WTC11 (cell line): ENCODE results near the gene SLC38A10. TPM values are rescaled to one million over a fixed set of nuclear protein-coding genes. Genes with fewer than 3 reads are reported as not detected.

ENCODE experiments used
- ATAC-seq: fragments of 200-7000 bp; cut with Tn5 transposase; 2 replicates; pipeline ENCODE4 v1.10.0; 2021; ENCODE audit warnings: mild to moderate bottlenecking, moderate library complexity
- CTCF ChIA-PET: fragments of 300-600 bp; sonication (Branson Sonifier 250); formaldehyde crosslinking; loops from one replicate; lab custom pipeline; 2021; ENCODE audit warnings: antibody characterized with exemption; lab: Charles Lee
- POLR2A ChIA-PET: fragments of 350-600 bp; sonication (Branson Sonifier 250); formaldehyde crosslinking; loops from one replicate; lab custom pipeline; 2021; ENCODE audit warnings: antibody characterized with exemption; lab: Charles Lee
- DNase-seq: peaks from one replicate; pipeline ENCODE4 v3.0.0; 2021; ENCODE audit warnings: low spot score
- H3K27ac Mint-ChIP-seq: 2 replicates; pipeline ENCODE4 v1.8.0; 2021; ENCODE audit warnings: mixed read lengths
- H3K27me3 Mint-ChIP-seq: 2 replicates; pipeline ENCODE4 v1.8.0; 2021; ENCODE audit warnings: low read depth, mild to moderate bottlenecking, moderate library complexity, mixed read lengths
- H3K36me3 Mint-ChIP-seq: 2 replicates; pipeline ENCODE4 v1.8.0; 2021; ENCODE audit warnings: mixed read lengths
- H3K4me1 Mint-ChIP-seq: 2 replicates; pipeline ENCODE4 v1.8.0; 2022; ENCODE audit warnings: mixed read lengths
- H3K4me3 Mint-ChIP-seq: 2 replicates; pipeline ENCODE4 v1.8.0; 2021; ENCODE audit warnings: mild to moderate bottlenecking, moderate library complexity, mixed read lengths
- H3K9me3 Mint-ChIP-seq: 2 replicates; pipeline ENCODE4 v1.8.0; 2021; ENCODE audit warnings: mixed read lengths
- CBFB ChIP-seq: sonication (generic); formaldehyde crosslinking; IDR thresholded peaks from 2 replicates; pipeline ENCODE4 v1.8.1; 2022; ENCODE audit warnings: mild to moderate bottlenecking, low read depth, missing genetic modification reagents
- CREM ChIP-seq: sonication (generic); formaldehyde crosslinking; IDR thresholded peaks from 2 replicates; pipeline ENCODE4 v1.8.1; 2022; ENCODE audit warnings: mild to moderate bottlenecking, missing genetic modification reagents, moderate library complexity
- ESRRA ChIP-seq: sonication (generic); formaldehyde crosslinking; IDR thresholded peaks from 2 replicates; pipeline ENCODE4 v1.8.1; 2022; ENCODE audit warnings: mild to moderate bottlenecking, missing genetic modification reagents, borderline replicate concordance
- FOXP1 ChIP-seq: sonication (generic); formaldehyde crosslinking; IDR thresholded peaks from 2 replicates; pipeline ENCODE4 v1.8.0; 2022; ENCODE audit warnings: missing genetic modification reagents, mild to moderate bottlenecking, moderate library complexity, borderline replicate concordance
- GABPB1 ChIP-seq: sonication (generic); formaldehyde crosslinking; IDR thresholded peaks from 2 replicates; pipeline ENCODE4 v1.8.1; 2023; ENCODE audit warnings: mild to moderate bottlenecking, missing genetic modification reagents
- GRHL2 ChIP-seq: fragments of 250-450 bp; sonication (Bioruptor Pico); IDR thresholded peaks from 2 replicates; pipeline ENCODE4 v1.8.0; 2022; ENCODE audit warnings: mild to moderate bottlenecking, moderate library complexity; ENCODE audit not compliant: insufficient replicate concordance, severe bottlenecking
- MYBL2 ChIP-seq: sonication (generic); formaldehyde crosslinking; IDR thresholded peaks from 2 replicates; pipeline ENCODE4 v1.8.1; 2023; ENCODE audit warnings: mild to moderate bottlenecking, moderate library complexity, missing genetic modification reagents
- NFATC4 ChIP-seq: fragments of 250-450 bp; sonication (Bioruptor Pico); IDR thresholded peaks from 2 replicates; pipeline ENCODE4 v1.9.0; 2021; ENCODE audit warnings: mild to moderate bottlenecking
- NFE2L1 ChIP-seq: sonication (generic); formaldehyde crosslinking; IDR thresholded peaks from 2 replicates; pipeline ENCODE4 v1.8.1; 2023; ENCODE audit warnings: missing genetic modification reagents
- OVOL2 ChIP-seq: fragments of 250-450 bp; sonication (Bioruptor Pico); IDR thresholded peaks from 2 replicates; pipeline ENCODE4 v1.9.0; 2021; ENCODE audit warnings: mild to moderate bottlenecking, borderline replicate concordance
- RELA ChIP-seq: sonication (generic); formaldehyde crosslinking; IDR thresholded peaks from 2 replicates; pipeline ENCODE4 v1.8.1; 2022; ENCODE audit warnings: missing genetic modification reagents, mild to moderate bottlenecking, borderline replicate concordance
- SMAD3 ChIP-seq: sonication (generic); formaldehyde crosslinking; IDR thresholded peaks from 2 replicates; pipeline ENCODE4 v1.8.0; 2022; ENCODE audit warnings: missing genetic modification reagents, mild to moderate bottlenecking, borderline replicate concordance
- SMAD4 ChIP-seq: sonication (generic); formaldehyde crosslinking; IDR thresholded peaks from 2 replicates; pipeline ENCODE4 v1.8.0; 2022; ENCODE audit warnings: mild to moderate bottlenecking, missing genetic modification reagents
- SP1 ChIP-seq: sonication (generic); formaldehyde crosslinking; conservative IDR thresholded peaks from 2 replicates; pipeline ENCODE4 v1.8.1; 2022; ENCODE audit warnings: missing genetic modification reagents
- ZNF219 ChIP-seq: sonication (generic); formaldehyde crosslinking; IDR thresholded peaks from 2 replicates; pipeline ENCODE4 v1.8.0; 2023; ENCODE audit warnings: missing genetic modification reagents, mild to moderate bottlenecking, borderline replicate concordance
- total RNA-seq: library from RNA; stranded (reverse); gene quantifications from 3 replicates; pipeline ENCODE4 v1.2.3, GENCODE V29; 2021
- TF ChIP-seq, protein P1 (sequence below): fragments of 200-600 bp; IDR thresholded peaks from 2 replicates; pipeline ENCODE4 v1.8.0; 2022; ENCODE audit warnings: antibody characterized with exemption
- TF ChIP-seq, protein P2 (sequence below): sonication (generic); formaldehyde crosslinking; IDR thresholded peaks from 2 replicates; pipeline ENCODE4 v1.8.1; 2022; ENCODE audit warnings: low read depth, mild to moderate bottlenecking, moderate library complexity, missing genetic modification reagents, borderline replicate concordance
- TF ChIP-seq, protein P3 (sequence below): sonication (generic); formaldehyde crosslinking; IDR thresholded peaks from 2 replicates; pipeline ENCODE4 v1.8.1; 2023; ENCODE audit warnings: mild to moderate bottlenecking, missing genetic modification reagents, moderate library complexity

Gene SLC38A10
- total RNA-seq, 1 experiment from 2014 or later = 47.0 TPM

DNA sequence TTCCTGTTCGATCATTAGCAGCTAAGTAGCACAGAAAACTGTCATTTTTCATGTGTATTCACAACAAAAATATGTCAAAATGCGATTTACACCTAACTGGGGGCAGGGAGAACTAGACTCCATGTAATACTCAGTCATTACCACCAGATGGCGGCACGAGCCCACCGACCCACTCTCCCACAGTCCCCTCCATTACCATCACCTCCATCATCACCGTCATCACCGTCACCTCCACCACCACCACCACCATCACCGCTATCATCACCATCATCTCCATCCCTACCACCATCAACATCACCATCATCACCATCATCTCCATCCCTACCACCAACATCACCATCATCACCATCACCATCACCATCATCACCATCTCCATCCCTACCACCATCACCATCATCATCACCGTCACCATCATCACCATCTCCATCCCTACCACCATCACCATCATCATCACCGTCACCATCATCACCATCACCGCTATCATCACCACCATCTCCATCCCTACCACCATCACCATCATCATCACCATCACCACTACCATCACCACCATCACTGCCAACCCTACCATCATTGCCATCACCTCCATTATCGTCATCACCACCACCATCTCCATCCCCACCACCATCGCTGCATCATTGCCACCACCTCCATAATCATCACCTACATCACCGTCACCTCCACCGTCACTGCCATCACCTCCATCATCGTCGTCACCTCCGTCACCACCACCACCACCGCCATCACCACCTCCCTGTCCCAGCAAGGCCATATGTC is 41.6 kb downstream of the SLC38A10 start:
- POLR2A ChIA-PET = no interaction called here
- H3K9me3 Mint-ChIP-seq = no peaks in the 10 kb centered on the region; the same call in 1 of the 2 replicates
- DNase-seq = peak; percentile 57
- TF ChIP-seq SP1 (CRISPR knock-in tag) (no peak), FOXP1 (CRISPR knock-in tag) (peak; percentile 43; the same call in 1 of the 2 replicates), GABPB1 (CRISPR knock-in tag) (0 out of 2 replicates have a peak, but pooled peaks have one; percentile 18), NFE2L1 (CRISPR knock-in tag) (peak; percentile 78)
- TF ChIP-seq, protein P1, sequence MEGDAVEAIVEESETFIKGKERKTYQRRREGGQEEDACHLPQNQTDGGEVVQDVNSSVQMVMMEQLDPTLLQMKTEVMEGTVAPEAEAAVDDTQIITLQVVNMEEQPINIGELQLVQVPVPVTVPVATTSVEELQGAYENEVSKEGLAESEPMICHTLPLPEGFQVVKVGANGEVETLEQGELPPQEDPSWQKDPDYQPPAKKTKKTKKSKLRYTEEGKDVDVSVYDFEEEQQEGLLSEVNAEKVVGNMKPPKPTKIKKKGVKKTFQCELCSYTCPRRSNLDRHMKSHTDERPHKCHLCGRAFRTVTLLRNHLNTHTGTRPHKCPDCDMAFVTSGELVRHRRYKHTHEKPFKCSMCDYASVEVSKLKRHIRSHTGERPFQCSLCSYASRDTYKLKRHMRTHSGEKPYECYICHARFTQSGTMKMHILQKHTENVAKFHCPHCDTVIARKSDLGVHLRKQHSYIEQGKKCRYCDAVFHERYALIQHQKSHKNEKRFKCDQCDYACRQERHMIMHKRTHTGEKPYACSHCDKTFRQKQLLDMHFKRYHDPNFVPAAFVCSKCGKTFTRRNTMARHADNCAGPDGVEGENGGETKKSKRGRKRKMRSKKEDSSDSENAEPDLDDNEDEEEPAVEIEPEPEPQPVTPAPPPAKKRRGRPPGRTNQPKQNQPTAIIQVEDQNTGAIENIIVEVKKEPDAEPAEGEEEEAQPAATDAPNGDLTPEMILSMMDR = peak; percentile 84
- TF ChIP-seq, all 79 proteins: peak for 4
- H3K4me3 Mint-ChIP-seq = no peak overlapping the region
- H3K27me3 Mint-ChIP-seq = no peaks in the 10 kb centered on the region
- peak; percentile 29; the same call in 1 of the 2 replicates for ATAC-seq
- CTCF ChIA-PET = interaction anchor here (0.7 to 3.0 kb wide), 9 partner anchors 10 to 299 kb away, joined by 3 to 17 read pairs (median 3); partner anchors contain the start of genes CEP131 and FAAP100
- H3K27ac Mint-ChIP-seq = peak overlapping the region; percentile 77; the same call in 1 of the 2 replicates
- peaks cover 24% of the 10 kb centered on the region for H3K4me1 Mint-ChIP-seq
- H3K36me3 Mint-ChIP-seq = 0 out of 2 replicates have a peak, but pooled peaks cover 6% of the 10 kb centered on the region

DNA sequence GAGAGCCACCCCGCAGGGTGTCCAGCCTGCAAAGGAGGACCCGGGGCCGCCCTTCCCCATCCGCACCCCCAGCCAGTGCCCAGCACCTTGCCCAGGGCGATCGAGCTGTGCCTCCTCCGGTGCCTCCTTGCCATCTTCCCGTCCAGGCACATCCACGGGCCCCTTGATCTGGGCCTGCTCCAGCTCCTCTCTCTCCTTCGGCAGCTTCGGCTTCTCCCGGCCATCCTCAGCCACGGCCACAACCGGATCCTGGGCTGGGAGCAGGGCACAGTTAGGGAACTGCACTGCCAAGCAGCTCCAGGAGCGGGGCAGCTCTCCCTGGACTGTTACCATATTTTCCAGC is 42.1 kb downstream of the SLC38A10 start:
- peaks cover 24% of the 10 kb centered on the region for H3K4me1 Mint-ChIP-seq
- no peak overlapping the region for H3K4me3 Mint-ChIP-seq
- H3K27me3 Mint-ChIP-seq = no peaks in the 10 kb centered on the region
- peak overlapping the region; percentile 77; the same call in 1 of the 2 replicates for H3K27ac Mint-ChIP-seq
- TF ChIP-seq, protein P2, sequence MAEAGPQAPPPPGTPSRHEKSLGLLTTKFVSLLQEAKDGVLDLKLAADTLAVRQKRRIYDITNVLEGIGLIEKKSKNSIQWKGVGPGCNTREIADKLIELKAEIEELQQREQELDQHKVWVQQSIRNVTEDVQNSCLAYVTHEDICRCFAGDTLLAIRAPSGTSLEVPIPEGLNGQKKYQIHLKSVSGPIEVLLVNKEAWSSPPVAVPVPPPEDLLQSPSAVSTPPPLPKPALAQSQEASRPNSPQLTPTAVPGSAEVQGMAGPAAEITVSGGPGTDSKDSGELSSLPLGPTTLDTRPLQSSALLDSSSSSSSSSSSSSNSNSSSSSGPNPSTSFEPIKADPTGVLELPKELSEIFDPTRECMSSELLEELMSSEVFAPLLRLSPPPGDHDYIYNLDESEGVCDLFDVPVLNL = no peak
- TF ChIP-seq, protein P3, sequence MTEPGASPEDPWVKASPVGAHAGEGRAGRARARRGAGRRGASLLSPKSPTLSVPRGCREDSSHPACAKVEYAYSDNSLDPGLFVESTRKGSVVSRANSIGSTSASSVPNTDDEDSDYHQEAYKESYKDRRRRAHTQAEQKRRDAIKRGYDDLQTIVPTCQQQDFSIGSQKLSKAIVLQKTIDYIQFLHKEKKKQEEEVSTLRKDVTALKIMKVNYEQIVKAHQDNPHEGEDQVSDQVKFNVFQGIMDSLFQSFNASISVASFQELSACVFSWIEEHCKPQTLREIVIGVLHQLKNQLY = no peak
- TF ChIP-seq GRHL2 (CRISPR knock-in tag) (no peak), ESRRA (no peak), CREM (no peak), ZNF219 (CRISPR knock-in tag) (no peak), FOXP1 (CRISPR knock-in tag) (no peak), SMAD3 (no peak), OVOL2 (CRISPR knock-in tag) (no peak), NFATC4 (CRISPR knock-in tag) (no peak), RELA (no peak), SP1 (CRISPR knock-in tag) (no peak), MYBL2 (no peak), SMAD4 (no peak), CBFB (CRISPR knock-in tag) (no peak)
- 0 out of 2 replicates have a peak, but pooled peaks cover 6% of the 10 kb centered on the region for H3K36me3 Mint-ChIP-seq
- ChIA-PET POLR2A (no interaction called here), CTCF (interaction anchor here (0.7 to 3.0 kb wide), 10 partner anchors 10 to 300 kb away, joined by 3 to 17 read pairs (median 4); partner anchors contain the start of genes CEP131 and FAAP100)
- ATAC-seq (no peak), DNase-seq (no peak)
- no peaks in the 10 kb centered on the region; the same call in 1 of the 2 replicates for H3K9me3 Mint-ChIP-seq
